DMS153 (cell line): ENCODE results near the gene DNM3.
"Not testable (repeated sequence)": the region's sequence is repeated elsewhere in the genome, so short reads cannot be mapped to it uniquely, and the experiment has no call there.

Source experiments
- DNase-seq: peaks from one replicate; lab custom pipeline; 2025; lab: John Stamatoyannopoulos, UW

The DNM3 gene

DNA sequence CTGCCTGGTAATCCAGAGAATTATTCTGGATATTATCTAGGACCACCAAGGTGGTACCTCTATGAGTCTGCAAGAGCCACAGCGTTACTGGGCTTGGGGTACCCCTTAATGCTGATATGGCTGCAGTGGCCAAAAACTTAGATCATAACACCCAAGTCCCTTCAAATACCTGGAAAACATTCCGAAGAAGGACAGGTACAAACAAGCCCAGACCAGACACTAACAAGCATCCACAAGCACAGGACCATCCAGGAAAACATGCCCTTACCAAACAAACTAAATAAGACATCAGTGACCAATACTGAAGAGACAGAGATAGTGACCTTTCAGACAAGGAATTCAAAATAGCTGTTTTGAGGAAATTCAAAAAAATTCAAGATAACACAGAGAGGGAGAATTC lies 582.0 kb downstream of the DNM3 start:
- no peak for DNase-seq

GRCh38 chr1:172425339-172425738 lies 584.0 kb downstream of the DNM3 start:
- DNase-seq, result no peak

- DNase-seq, result no peak
Observed at GRCh38 chr1:172427191-172427590, 585.9 kb downstream of the DNM3 start.

GRCh38 chr1:172429331-172430127 lies 588.2 kb downstream of the DNM3 start:
- DNase-seq, result peak; percentile 76

GRCh38 chr1:172430128-172430454 lies 588.8 kb downstream of the DNM3 start:
- DNase-seq, result no peak

GRCh38 chr1:172431204-172431603 lies 589.9 kb downstream of the DNM3 start:
- DNase-seq, result no peak

DNA sequence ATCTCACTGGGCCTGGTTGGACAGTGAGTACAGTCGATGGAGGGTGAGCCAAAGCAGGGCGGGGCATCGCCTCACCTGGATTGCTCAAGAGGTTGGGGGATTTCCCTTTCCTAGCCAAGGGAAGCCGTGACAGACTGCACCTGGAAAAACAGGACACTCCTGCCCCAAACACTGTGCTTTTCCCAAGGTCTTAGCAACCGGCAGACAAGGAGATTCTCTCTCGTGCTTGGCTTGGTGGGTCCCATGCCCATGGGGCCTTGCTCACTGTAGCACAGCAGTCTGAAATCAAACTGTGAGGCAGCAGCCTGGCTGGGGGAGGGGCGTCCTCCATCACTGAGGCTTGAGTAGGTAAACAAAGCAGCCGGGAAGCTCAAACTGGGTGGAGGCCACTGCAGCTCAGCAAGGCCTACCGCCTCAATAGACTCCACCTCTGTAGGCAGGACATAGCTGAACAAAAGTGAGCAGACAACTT lies 590.5 kb downstream of the DNM3 start:
- peak; percentile 83 for DNase-seq

GRCh38 chr1:172437183-172437582 lies 595.9 kb downstream of the DNM3 start:
- not testable (repeated sequence) for DNase-seq

DNA sequence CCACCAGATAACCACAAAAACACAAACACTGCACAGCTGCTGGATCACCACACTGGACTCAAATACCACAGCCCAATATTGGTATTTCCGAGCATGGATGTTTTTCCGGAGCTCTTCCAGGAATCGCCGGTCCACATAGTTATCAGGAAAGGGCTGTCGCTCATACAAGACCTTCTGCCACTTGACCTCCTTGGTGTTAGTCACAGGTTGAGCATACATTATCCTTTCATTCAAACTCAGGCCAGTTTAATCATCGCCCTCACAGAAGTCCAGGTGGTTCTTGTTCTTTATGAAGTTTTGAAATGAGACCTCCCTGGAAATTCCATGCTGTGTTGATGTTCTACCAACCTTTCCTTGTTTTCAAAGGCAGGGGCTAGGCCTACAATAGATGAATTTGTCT lies 601.1 kb downstream of the DNM3 start:
- DNase-seq, result no peak

DNA sequence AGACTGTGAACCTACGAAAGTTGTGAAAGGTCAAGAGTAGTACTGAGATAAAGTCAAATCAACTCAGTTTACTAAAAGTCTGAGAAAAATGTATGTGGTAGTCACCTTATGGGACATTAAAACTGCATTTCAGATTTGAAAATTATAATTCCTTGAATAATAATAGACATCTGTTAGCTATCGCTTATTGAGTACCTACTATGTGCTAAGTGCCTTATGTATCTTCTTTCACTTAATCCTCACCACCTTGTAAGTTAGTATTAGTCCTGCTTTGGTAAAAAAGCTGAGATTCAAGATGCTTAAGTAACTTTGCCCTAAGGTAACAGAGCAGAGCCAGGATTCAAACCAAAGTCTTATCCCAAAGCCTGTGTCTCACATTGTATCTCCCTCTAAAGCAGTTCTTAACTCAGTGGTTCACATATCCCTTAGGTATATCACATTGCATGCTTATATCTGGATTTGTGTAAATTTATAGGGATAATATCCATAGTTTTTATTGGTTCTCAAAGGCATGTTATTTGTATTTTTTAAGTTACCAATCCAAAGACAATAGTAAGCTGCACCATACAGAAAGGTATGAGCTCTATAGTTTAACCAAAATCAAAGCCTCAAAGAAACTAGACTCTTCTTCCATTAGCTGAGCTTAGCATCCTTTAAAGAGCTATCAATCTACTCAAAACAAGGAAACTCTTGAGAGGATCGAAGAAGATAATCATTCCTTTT lies 601.7 kb downstream of the DNM3 start:
- no peak for DNase-seq

GRCh38 chr1:172443666-172444453 lies 602.6 kb downstream of the DNM3 start, which contains the start of gene PIGC:
PIGC (minus strand) TSS chr1:172444069; CDS start chr1:172442622, 1,447 bp downstream.
- peak; percentile 84 for DNase-seq

- no peak for DNase-seq
Observed at GRCh38 chr1:172446547-172446946, 605.2 kb downstream of the DNM3 start.

GRCh38 chr1:172447641-172448040 lies 606.3 kb downstream of the DNM3 start:
- DNase-seq, result no peak

- peak; percentile 68 for DNase-seq
Observed at GRCh38 chr1:172448995-172449584, 607.8 kb downstream of the DNM3 start.

GRCh38 chr1:172449585-172450523 lies 608.6 kb downstream of the DNM3 start:
- peak; percentile 24 for DNase-seq

DNA sequence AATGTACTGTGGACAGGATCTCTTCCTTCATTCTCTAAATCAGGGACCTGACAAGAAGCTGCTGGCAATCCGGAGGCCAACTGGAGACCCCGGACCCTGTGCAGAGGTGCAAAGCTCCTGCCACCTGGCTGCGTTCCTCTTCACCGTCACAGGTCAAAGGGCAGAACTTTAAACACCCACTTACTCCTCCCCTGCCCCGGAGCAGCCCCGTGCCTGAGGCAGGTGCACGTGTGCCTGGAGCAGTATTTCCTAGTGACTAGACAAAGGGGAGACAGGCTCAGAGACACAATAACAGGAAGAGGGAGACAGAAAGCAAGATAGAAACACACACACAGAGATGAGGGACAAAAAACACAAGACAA lies 609.2 kb downstream of the DNM3 start:
- peak; percentile 61 for DNase-seq

DNA sequence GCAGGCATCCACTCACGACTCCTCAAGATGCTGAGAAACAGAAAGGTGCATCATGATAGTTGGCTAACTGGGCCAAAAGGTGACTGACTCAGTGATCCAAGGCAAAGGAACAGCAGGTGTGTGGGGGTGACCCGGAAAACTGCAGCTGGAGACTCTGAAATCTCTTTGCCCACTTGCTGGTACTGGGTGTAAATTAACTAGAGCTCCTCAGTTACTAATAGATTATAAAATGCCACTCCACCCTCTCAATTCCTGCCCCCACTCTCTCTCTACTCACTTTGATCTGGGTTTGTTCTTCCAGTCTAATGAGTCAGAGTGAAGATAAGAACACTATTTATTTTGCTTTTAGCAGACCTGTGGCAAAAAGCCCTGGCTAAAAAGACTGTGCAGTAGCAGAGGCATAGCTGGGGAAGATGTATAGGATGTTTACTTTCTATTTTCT lies 609.7 kb downstream of the DNM3 start:
- peak; percentile 47 for DNase-seq

- DNase-seq, result no peak
Observed at GRCh38 chr1:172452536-172453152, 611.3 kb downstream of the DNM3 start.

DNA sequence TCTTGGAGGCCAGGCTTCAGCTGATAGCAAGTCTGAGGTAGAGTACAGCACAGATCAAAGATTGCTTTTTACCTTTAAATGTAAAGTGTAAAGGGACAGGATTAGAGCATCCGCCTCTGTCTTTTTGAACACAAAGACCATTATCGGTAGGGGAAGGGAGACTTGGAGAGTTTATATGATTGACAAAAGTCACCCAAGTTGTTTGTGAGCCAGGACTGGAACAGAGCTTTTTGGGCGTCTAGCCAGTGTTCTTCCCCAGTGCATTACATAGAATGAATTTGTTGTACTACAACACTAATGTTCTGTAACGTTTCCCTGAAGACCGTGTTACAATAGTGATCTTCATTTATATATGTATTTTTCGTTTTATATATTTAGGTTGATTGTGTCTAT lies 611.9 kb downstream of the DNM3 start:
- no peak for DNase-seq

- DNase-seq, result no peak
Observed at GRCh38 chr1:172453607-172454006, 612.3 kb downstream of the DNM3 start.

DNA sequence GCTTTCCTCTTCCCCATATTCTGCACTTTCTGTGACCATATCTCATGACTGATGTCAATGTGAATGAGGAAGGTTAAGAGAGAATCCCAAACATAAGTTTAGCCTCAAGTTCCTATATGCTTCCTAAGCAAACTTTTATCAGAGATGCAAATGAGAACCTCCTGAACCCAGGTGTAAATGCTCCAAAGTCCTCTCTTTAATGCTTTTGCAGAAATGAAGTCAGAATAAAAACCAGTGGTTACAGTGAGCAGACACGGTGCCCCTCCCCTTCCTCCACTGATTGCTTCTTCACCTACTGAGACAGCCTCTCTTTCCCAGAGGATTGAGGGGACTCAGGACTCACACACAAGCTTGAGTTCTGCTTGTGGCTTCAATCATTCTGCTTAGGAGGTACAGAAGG lies 614.2 kb downstream of the DNM3 start:
- DNase-seq, result no peak
